NCI-H146 treated with DMSO at 0.1 percent for 48 hours (cell line): ENCODE data around the gene POLE.
A peak's percentile ranks its signal among the peaks of the same experiment; 100 is the strongest.

Experiments
- DNase-seq: peaks from one replicate; lab custom pipeline; 2025; ENCODE audit not compliant: unreplicated experiment; lab: John Stamatoyannopoulos, UW

Gene POLE

GRCh38 chr12:132687211-132688164 is at the start of gene POLE, which contains the start of gene PXMP2:
POLE (minus strand) TSS chr12:132687342; CDS start chr12:132687315, 27 bp downstream.
PXMP2 (plus strand) TSS chr12:132687587; CDS start chr12:132687671, 84 bp downstream.
- peak; percentile 85 for DNase-seq

- no peak for DNase-seq
These were observed 49.8 kb upstream of the POLE start for GRCh38 chr12:132736913-132737312.

DNA sequence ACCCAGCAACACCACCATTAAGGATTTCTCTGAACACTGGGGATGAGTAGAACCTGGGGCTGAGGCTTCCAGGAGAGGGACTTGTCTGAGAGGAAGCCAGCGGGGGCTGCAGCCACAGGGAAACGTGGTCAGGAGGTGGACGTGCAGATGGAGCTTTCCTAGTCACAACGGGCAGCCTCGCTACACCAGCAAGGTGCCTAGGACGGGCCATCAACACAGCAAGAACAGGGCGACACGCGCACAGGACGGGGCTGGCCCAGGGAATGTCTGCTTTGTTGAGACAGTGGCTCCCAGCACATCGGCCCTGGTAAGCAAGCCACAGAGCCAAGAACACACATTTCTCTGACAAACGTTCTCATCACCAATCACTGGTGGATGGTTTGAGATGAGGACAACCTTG is 49.2 kb upstream of the POLE start:
- DNase-seq: no peak

DNA sequence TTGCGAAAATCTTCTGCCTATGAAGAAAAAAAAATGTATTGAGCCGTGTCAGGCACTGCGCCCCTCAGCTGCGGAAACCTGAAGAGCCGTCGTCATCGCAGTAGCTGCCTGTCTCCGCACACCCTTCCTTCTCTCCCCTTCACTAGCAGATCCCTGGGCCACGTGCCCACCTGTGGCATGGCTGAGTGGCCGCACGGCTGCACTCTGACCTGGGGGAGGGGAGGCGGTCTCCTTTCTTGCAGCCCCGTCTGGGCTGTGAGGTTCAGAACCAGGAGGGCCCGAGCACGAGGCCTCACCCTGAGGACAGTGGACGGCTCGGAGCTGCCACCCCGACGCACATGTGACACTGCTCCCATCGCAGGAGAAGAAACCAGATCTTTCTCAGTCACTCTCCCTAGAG is 48.4 kb upstream of the POLE start:
- DNase-seq: no peak

GRCh38 chr12:132734206-132734605 is 47.1 kb upstream of the POLE start:
- no peak for DNase-seq

DNA sequence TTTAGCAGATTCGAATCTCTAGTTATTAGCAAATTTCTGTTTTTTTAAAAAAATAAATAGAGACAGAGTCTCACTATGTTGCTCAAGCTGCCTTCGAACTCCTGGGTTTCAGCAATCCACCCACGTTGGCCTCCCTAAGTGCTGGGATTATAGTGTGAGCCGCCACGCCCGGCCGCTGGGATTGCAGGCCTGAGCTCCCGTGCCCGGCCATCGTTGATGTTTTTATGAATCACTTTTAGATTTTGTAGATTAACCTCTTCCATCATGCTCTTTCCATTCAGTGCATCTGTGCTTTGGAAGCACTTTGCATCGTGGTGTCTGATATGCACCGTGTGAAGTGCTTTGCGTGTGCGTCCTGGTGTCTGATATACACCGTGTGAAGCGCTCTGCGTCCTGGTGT is 44.4 kb upstream of the POLE start:
- DNase-seq: no peak

DNA sequence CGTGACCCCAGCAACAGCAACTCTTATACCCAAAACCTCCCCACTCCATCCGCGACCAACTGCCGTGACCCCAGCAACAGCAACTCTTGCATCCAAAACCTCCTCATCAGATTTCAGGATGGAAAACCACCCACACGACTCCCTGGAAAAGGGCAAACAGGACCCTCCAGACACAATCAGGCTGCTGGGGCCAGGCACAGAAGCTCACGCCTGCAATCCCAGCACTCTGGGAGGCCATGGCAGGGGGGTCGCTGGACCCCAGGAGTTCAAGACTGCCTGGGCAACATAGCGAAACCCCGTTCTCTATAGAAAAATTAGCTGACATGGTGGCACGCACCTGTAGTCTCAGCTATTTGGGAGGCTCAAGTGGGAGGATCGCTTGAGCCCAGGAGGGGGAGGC is 43.2 kb upstream of the POLE start:
- DNase-seq: no peak

- no peak for DNase-seq
These were observed 42.6 kb upstream of the POLE start for GRCh38 chr12:132729541-132730320.

DNA sequence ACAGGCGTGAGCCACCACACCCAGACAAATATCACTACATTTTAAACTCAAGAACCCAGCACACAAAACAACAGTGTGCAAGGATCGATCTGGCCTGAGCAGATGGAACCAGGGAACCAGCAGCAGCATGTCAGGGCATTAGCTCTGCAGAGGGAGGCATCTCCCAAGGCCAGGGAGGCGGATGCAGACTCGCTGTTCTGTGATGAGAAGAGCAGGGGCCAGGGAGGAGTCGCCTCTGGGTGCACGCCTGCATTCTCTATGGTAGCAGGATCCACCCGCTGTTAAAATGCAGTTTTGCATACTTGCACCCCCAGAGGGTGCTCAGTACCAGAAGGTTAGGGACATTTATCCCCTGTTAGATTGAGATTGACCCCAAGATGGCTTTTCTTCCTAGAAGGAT is 41.4 kb upstream of the POLE start:
- no peak for DNase-seq

- DNase-seq: no peak
These were observed 40.1 kb upstream of the POLE start for GRCh38 chr12:132727091-132727794.

DNA sequence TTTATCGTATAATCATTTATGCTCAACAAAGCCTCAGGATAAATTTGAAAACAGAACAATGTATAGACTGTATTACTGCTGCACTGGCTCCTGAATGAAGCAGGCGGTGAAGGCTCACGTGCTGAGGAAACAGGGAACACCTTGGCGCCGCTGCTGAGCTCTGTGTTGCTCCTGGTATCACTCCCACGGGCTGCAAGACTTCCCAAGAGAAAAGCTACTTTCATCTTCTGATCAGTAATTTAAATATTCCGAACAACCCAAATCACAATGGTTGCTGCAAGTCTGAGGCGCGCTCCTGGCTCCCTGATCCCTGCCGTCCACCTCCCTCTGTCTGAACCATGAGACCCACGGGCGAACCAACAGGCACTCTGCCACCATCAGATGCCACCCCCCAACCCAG is 39.2 kb upstream of the POLE start:
- no peak for DNase-seq

GRCh38 chr12:132724506-132725241 is 37.5 kb upstream of the POLE start:
- no peak for DNase-seq

DNA sequence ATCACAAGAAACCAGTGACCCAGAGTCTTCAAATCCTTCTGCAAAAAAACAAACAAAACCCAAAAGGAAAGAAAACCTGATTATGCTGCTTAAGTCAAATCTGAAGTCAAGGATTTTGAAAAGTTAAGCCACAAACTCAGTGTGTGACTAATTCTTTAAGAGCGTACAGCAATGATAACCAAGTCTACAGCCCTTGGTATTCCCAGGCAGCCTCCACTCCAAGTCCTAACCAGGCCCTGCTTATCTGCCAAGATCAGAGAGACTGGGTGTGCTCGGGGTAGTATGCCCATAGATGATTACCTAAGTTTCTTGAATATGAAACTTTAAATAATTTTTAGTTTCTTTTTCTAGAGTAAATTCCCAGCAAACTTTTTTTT is 36.6 kb upstream of the POLE start:
- no peak for DNase-seq

DNA sequence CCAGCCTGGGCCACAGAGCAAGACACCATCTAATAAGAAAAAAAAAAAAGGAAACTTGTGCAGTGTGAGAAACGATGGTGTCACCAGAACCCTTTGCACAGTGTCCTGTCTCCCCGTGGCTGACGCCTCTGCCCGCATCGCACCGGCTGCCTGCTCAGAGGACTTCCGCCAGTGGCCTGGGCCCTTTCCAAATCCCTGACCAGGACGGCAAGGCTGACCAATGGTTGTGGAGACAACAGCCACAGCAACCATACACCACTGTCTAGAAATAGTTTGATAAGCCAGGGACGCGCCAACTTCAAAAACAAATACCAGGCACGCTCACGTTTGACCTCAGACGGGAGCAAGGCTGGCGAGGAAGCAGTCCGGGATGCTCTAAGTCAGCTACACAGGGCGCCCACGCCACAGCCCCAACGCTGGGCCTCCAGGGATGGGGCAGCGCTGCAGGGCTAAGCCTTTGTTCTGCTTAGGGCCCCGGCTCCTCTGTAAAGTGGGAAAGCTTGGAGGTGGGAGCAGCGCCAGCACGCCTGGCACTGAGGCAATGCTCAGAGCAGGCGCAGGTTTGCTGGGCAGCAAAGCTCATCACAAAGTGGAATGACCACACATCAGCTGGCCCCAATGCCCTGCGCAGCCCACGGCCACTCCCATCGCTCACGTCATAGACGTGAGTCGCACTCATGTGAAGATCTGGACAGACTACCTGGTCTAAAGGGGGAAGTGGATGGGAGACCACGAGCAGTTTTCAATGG is 36.0 kb upstream of the POLE start:
- no peak for DNase-seq

DNA sequence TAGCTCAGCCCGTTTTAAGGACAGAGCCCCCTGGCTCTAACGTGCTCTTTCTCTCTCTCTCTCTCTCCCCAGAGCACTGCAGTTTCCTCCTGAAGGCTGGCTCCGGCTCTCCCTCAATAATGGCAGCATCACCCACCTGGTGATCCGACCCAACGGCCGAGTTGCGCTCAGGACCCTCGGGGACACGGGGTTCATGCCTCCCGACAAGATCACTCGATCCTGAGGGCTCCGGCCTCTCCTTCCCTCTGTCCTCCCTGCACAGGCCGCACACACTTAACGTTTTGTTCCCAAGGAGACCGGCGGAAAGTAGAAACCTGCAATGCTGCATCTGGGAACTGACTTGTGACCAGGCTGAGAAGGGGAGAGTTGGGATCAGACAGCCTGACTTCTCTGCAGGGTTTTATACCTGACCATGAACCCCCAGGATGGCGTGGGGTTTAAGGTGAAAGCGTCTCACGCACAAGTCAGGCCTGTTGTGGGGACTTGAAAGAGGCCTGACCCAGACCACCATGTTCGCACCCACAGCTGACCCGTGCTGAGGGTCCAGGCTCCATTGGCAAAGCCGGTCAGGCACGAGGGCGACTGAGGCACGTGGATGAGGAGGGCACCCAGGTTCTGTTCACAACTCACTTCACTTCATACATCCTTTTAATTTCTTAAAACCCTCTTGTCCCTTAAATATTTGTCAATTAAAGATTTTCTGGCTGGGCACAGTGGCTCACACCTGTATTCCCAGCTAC is 33.6 kb upstream of the POLE start:
- DNase-seq: no peak

GRCh38 chr12:132719954-132720324 is 32.8 kb upstream of the POLE start:
- no peak for DNase-seq

DNA sequence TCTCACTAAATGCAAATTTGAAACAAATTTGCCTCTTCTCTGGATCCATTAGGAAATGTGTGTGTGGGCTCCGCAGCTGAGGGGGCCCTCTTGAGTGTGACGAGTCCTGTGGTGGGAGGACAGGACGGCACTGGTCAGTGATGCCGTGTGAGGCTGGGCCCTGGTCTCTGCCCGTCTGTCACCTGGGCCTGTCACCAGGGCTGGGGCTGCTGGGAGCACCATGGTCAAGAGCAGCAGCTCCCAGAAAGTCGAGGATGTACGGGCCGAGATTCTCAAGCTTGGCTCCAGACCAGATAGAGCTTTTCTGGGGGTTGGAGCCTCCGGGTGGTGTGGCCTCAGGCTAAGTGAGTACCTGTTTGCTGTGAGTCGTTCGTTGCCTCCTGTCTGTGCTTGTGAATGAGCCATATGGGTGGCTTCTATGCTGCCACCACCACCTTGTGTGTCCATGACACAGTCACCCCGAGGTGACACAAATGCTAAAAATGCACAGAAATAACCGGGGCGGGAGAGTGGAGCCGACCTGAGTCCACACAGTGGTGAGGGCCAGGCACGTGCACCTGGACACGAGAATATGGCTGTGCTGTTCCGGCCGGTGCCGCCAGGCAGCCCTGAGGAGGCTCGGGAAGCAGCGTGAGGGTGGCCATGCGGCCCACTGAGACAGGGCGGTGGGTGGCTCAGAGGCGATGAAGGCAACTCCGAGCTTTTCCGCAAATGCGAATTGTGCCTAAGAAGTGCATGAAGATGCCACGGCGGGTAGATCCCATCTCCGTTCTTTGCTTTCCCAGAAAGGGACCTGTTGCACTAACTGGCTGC is 32.2 kb upstream of the POLE start:
- no peak for DNase-seq

- no peak for DNase-seq
These were observed 31.5 kb upstream of the POLE start for GRCh38 chr12:132718644-132719043.
